ENCODE measurements around the gene RAB29.

RAB29 gene

GRCh38 chr1:205809942-205810345 is 34.7 kb upstream of the RAB29 start:
- no peak for DNase-seq
- peaks cover 5% of the 10 kb centered on the region for H3K36me3 ChIP-seq
- no peak overlapping the region for H3K4me3 ChIP-seq (ENCODE audit: low read depth, low read length)
- TF ChIP-seq CTCF (IDR thresholded peaks at IDR 0.05; ENCODE audit: low read depth, low read length): no peak
- no peaks in the 10 kb centered on the region for H3K4me1 ChIP-seq
- no peaks in the 10 kb centered on the region for H3K9me3 ChIP-seq
- 0 out of 2 replicates have a peak, but pooled peaks cover 2% of the 10 kb centered on the region for H3K27me3 ChIP-seq

- Histone ChIP-seq H3K4me3 (ENCODE audit: low read depth, low read length) (no peak overlapping the region), H3K4me1 (no peaks in the 10 kb centered on the region), H3K9me3 (no peaks in the 10 kb centered on the region), H3K36me3 (peaks cover 5% of the 10 kb centered on the region), H3K27me3 (0 out of 2 replicates have a peak, but pooled peaks cover 2% of the 10 kb centered on the region)
- no peak for DNase-seq
- TF ChIP-seq CTCF (IDR thresholded peaks at IDR 0.05; ENCODE audit: low read depth, low read length): no peak
These were observed 34.2 kb upstream of the RAB29 start for GRCh38 chr1:205809469-205809868.

- H3K4me3 ChIP-seq (ENCODE audit: low read depth, low read length): no peak overlapping the region
- no peak for TF ChIP-seq CTCF (IDR thresholded peaks at IDR 0.05; ENCODE audit: low read depth, low read length)
- no peaks in the 10 kb centered on the region for H3K4me1 ChIP-seq
- no peaks in the 10 kb centered on the region for H3K27me3 ChIP-seq
- no peaks in the 10 kb centered on the region for H3K9me3 ChIP-seq
- H3K36me3 ChIP-seq: peaks cover 5% of the 10 kb centered on the region
- no peak for DNase-seq
These were observed 29.9 kb upstream of the RAB29 start for GRCh38 chr1:205805082-205805711.

GRCh38 chr1:205804605-205805004 is 29.3 kb upstream of the RAB29 start:
- no peak for TF ChIP-seq CTCF (IDR thresholded peaks at IDR 0.05; ENCODE audit: low read depth, low read length)
- no peaks in the 10 kb centered on the region for H3K27me3 ChIP-seq
- no peak for DNase-seq
- H3K4me3 ChIP-seq (ENCODE audit: low read depth, low read length): no peak overlapping the region
- peaks cover under 1% of the 10 kb centered on the region for H3K36me3 ChIP-seq
- no peaks in the 10 kb centered on the region for H3K4me1 ChIP-seq
- no peaks in the 10 kb centered on the region for H3K9me3 ChIP-seq

GRCh38 chr1:205803986-205804385 is 28.7 kb upstream of the RAB29 start:
- Histone ChIP-seq H3K4me1 (no peaks in the 10 kb centered on the region), H3K36me3 (no peaks in the 10 kb centered on the region; the same call in 1 of the 2 replicates), H3K27me3 (no peaks in the 10 kb centered on the region), H3K9me3 (no peaks in the 10 kb centered on the region), H3K4me3 (ENCODE audit: low read depth, low read length) (no peak overlapping the region)
- TF ChIP-seq CTCF (IDR thresholded peaks at IDR 0.05; ENCODE audit: low read depth, low read length): no peak
- DNase-seq: no peak

GRCh38 chr1:205802060-205802459 is 26.8 kb upstream of the RAB29 start:
- Histone ChIP-seq H3K4me1 (no peaks in the 10 kb centered on the region), H3K4me3 (ENCODE audit: low read depth, low read length) (no peak overlapping the region), H3K9me3 (no peaks in the 10 kb centered on the region), H3K27me3 (no peaks in the 10 kb centered on the region), H3K36me3 (no peaks in the 10 kb centered on the region; the same call in 1 of the 2 replicates)
- no peak for DNase-seq
- no peak for TF ChIP-seq CTCF (IDR thresholded peaks at IDR 0.05; ENCODE audit: low read depth, low read length)
